ENCODE measurements around the gene RASIP1. TPM values are rescaled to one million over a fixed set of nuclear protein-coding genes. Genes with fewer than 3 reads are reported as not detected.
A peak's percentile ranks its signal among the peaks of the same experiment; 100 is the strongest.

RASIP1 gene
- total and polyA plus RNA-seq, 2 of the 8 experiments (the other 6 are each of a cell fraction or from before 2014, with no cell fraction given): 9.3 to 11.4 TPM

DNA sequence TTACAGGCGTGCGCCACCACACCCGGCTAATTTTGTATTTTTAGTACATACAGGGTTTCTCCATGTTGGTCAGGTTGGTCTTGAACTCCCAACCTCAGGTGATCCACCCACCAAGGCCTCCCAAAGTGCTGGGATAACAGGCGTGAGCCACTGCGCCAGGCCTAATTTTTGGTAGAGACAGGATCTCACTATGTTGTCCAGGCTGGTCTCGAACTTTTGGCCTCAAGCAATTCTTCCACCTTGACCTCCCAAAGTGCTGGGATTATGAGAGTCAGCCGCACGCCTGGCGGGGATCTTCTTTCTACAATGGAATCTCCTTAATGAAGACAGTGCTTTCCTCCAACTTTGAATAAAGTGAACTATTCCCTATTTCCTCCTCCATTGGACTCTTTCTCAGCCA lies 5.8 kb downstream of the RASIP1 start:
- Histone ChIP-seq H3K18ac (ENCODE audit: extremely low read depth, low read length) (no peak overlapping the region), H4K20me1 (replicated peaks in 1 of 2; ENCODE audit: control insufficient read depth in 1 of 2, insufficient read depth in 2 of 2, low read length in 2 of 2) (no peaks in the 10 kb centered on the region), H3K56ac (replicated peaks; ENCODE audit: insufficient read length, low read depth, low read length) (no peak overlapping the region), H2AFZ (ENCODE audit: low read length) (no peak overlapping the region), H3K9ac (replicated peaks in 1 of 4; ENCODE audit: extremely low read depth in 1 of 4, low read depth in 3 of 4, low read length in 3 of 4) (no peak overlapping the region), H3K4me1 (replicated peaks in 1 of 4; ENCODE audit: control insufficient read depth in 3 of 4, insufficient read depth in 4 of 4, low read length in 3 of 4) (peaks cover 4 to 5% (median 4%) of the 10 kb centered on the region in 4 experiments), H2AK5ac (ENCODE audit: low read depth, low read length) (no peak overlapping the region), H3K36me3 (ENCODE audit: control insufficient read depth in 2 of 4, insufficient read depth in 4 of 4, low read length in 3 of 4) (no peaks in the 10 kb centered on the region), H4K5ac (ENCODE audit: insufficient read length, low read depth, low read length) (no peak overlapping the region), H3K4me3 (ENCODE audit: extremely low read depth in 1 of 4, insufficient read depth in 2 of 4, low read depth in 3 of 4, low read length in 4 of 4) (peak overlapping the region in 2 of 4 experiments; percentile 56 to 72; a peak in 6 of 8 replicates), H2BK15ac (ENCODE audit: low read length) (no peak overlapping the region), H3K9me3 (ENCODE audit: insufficient read depth in 2 of 2, low read depth in 1 of 2, low read length in 1 of 2) (no peaks in the 10 kb centered on the region), H3K27ac (ENCODE audit: low read depth, low read length) (no peak overlapping the region), H3K23ac (ENCODE audit: insufficient read length) (no peak overlapping the region), H2BK20ac (ENCODE audit: low read length) (no peak overlapping the region), H3K4me2 (ENCODE audit: insufficient read depth in 1 of 2, low read depth in 2 of 2, low read length in 2 of 2) (peak overlapping the region; percentile 64 to 84; a peak in 3 of 4 replicates), H4K8ac (ENCODE audit: extremely low read depth, insufficient read depth, low read length) (no peak overlapping the region), H3K79me1 (ENCODE audit: low read depth, low read length) (no peaks in the 10 kb centered on the region), H2BK120ac (replicated peaks; ENCODE audit: low read depth, low read length) (no peak overlapping the region), H3K23me2 (ENCODE audit: low read depth, low read length) (peaks cover 6% of the 10 kb centered on the region; the same call in 1 of the 2 replicates), H3K4ac (replicated peaks; ENCODE audit: insufficient read length, low read depth, low read length) (no peak overlapping the region), H3K27me3 (replicated peaks in 1 of 4; ENCODE audit: control insufficient read depth in 3 of 4, extremely low read depth in 1 of 4, insufficient read depth in 3 of 4, low read length in 3 of 4) (peaks cover 0 to 7% (median 5%) of the 10 kb centered on the region in 4 experiments; a peak in 5 of 7 replicates), H2BK5ac (ENCODE audit: low read depth, low read length) (no peak overlapping the region), H3K14ac (ENCODE audit: insufficient read length) (no peak overlapping the region), H3K79me2 (ENCODE audit: control insufficient read depth in 1 of 2, insufficient read depth in 2 of 2, low read length in 2 of 2) (no peaks in the 10 kb centered on the region), H2BK12ac (ENCODE audit: low read depth, low read length) (no peak overlapping the region), H4K91ac (replicated peaks; ENCODE audit: insufficient read length, low read length) (no peak overlapping the region)
- 87% methylated on average over 7 of the region's 9 CpGs; no CpG with 5 or more reads in 1 of the 2 experiments for WGBS, 2 experiments (ENCODE audit: extremely low coverage in 1 of 2, insufficient coverage in 1 of 2, insufficient read length in 1 of 2, insufficient replicate concordance in 2 of 2, low coverage in 1 of 2, low lambda C conversion rate in 2 of 2, missing lambda C conversion rate in 1 of 2)
- TF ChIP-seq ASH2L (IDR thresholded peaks at IDR 0.05; ENCODE audit: low read length) (no peak), HDAC6 (IDR thresholded peaks at IDR 0.05; ENCODE audit: low read depth, low read length) (no peak), NRF1 (IDR thresholded peaks at IDR 0.05; ENCODE audit: low read depth, low read length) (no peak), RAD21 (IDR thresholded peaks at IDR 0.05 in 1 of 2, conservative IDR thresholded peaks at IDR 0.05 in 1 of 2; ENCODE audit: low read depth in 2 of 2, low read length in 2 of 2) (no peak), SP1 (IDR thresholded peaks at IDR 0.05; ENCODE audit: low read depth, low read length) (no peak), POU5F1 (IDR thresholded peaks at IDR 0.05; ENCODE audit: low read depth, low read length) (no peak), GTF2F1 (IDR thresholded peaks at IDR 0.05; ENCODE audit: borderline replicate concordance, low read depth, low read length) (no peak)
- CTCF ChIA-PET (ENCODE audit: partially characterized antibody): interaction anchor here (1.2 to 1.4 kb wide), 2 partner anchors 10 to 54 kb away, joined by 3 to 5 read pairs; no protein-coding TSS in a partner anchor
- no peak for DNase-seq (ENCODE audit: low read depth in 1 of 2, low spot score in 2 of 2)
- POLR2A ChIA-PET (ENCODE audit: partially characterized antibody): interaction anchor here (4.4 kb wide), 1 partner anchor 9 kb away, joined by 16 read pairs; no protein-coding TSS in a partner anchor
- FAIRE-seq: no peak

Data from H1 (cell line).